Measurements from ENCODE around the gene PPARD.

GRCh38 chr6:35400901-35401311, 58.5 kb downstream of the PPARD start:
- TF ChIP-seq CTCF (IDR thresholded peaks at IDR 0.05 in 8 of 11, conservative IDR thresholded peaks at IDR 0.05 in 3 of 11) (no peak), POLR2AphosphoS5 (IDR thresholded peaks at IDR 0.05) (no peak), POLR2A (IDR thresholded peaks at IDR 0.05) (no peak)

Measured in spleen (tissue), 7 donors.